GM13976 (cell line): ENCODE results near the gene GALNT2.

ENCODE experiments used
- DNase-seq: peaks from one replicate; pipeline ENCODE4 v3.0.0; 2012; ENCODE audit warnings: low spot score
- CTCF ChIP-seq: IDR thresholded peaks from 2 replicates; pipeline ENCODE4 v1.5.1; 2012; ENCODE audit warnings: borderline replicate concordance, mild to moderate bottlenecking; ENCODE audit not compliant: insufficient read depth; ENCODE audit errors: extremely low read depth, missing control alignments, control extremely low read depth
- in situ Hi-C: fragments of 300-500 bp; cut with MboI; formaldehyde crosslinking; loops from one replicate; pipeline ENCODE4 v1.12.0; 2022; ENCODE audit warnings: low sequenced_read_pairs, mixed read lengths, inconsistent platforms; ENCODE audit not compliant: unreplicated experiment

GALNT2 gene

GRCh38 chr1:230215529-230215928, 148.5 kb downstream of the GALNT2 start:
- in situ Hi-C loops, result loop anchor here (10.0 kb wide), 1 partner anchor 111 kb away; no protein-coding TSS in a partner anchor
- no peak for DNase-seq
- no peak for TF ChIP-seq CTCF

GRCh38 chr1:230216896-230217295, 149.9 kb downstream of the GALNT2 start:
- no peak for TF ChIP-seq CTCF
- in situ Hi-C loops, result loop anchor here (10.0 kb wide), 1 partner anchor 112 kb away; no protein-coding TSS in a partner anchor
- no peak for DNase-seq

- in situ Hi-C loops, result loop anchor here (10.0 kb wide), 1 partner anchor 114 kb away; no protein-coding TSS in a partner anchor
- DNase-seq, result no peak
- TF ChIP-seq CTCF, result no peak
These were observed 151.6 kb downstream of the GALNT2 start for GRCh38 chr1:230218667-230219066.

- in situ Hi-C loops, result loop anchor here (10.0 kb wide), 1 partner anchor 115 kb away; no protein-coding TSS in a partner anchor
- no peak for DNase-seq
- no peak for TF ChIP-seq CTCF
These were observed 152.4 kb downstream of the GALNT2 start for GRCh38 chr1:230219174-230220067.

- TF ChIP-seq CTCF, result no peak
- DNase-seq, result no peak
- in situ Hi-C loops, result no loop called here
These were observed 153.4 kb downstream of the GALNT2 start for GRCh38 chr1:230220478-230220877.

- in situ Hi-C loops, result no loop called here
- no peak for TF ChIP-seq CTCF
- no peak for DNase-seq
These were observed 153.9 kb downstream of the GALNT2 start for GRCh38 chr1:230220907-230221306.
